A673 (cell line): Measurements from ENCODE around the gene FAM83G.

Experiments used
- CTCF ChIP-seq: fragments of 300-800, 200-600 bp; sonication (generic); conservative IDR thresholded peaks from 2 replicates; pipeline ENCODE4 v1.5.1; 2017; ENCODE audit warnings: low read depth, mild to moderate bottlenecking, antibody characterized with exemption, low read length, moderate library complexity, mixed read lengths
- EZH2 ChIP-seq: fragments of 200-600 bp; sonication (generic); IDR thresholded peaks from 2 replicates; pipeline ENCODE4 v1.6.1; 2017; ENCODE audit warnings: borderline replicate concordance, low read depth, mild to moderate bottlenecking, mixed read lengths, antibody characterized with exemption, low read length; ENCODE audit not compliant: poor library complexity, severe bottlenecking

- TF ChIP-seq CTCF (no peak), EZH2 (no peak)
Observed at GRCh38 chr17:19024101-19025078, 19.8 kb upstream of the FAM83G start.
